Sigmoid colon (tissue), 3 donors: ENCODE results near the gene MTA1.

ENCODE experiments used
- CTCF ChIP-seq, 4 experiments: fragments of 450-650 bp in 3 of 4; fragments of 200-600 bp in 1 of 4; IDR thresholded peaks; one replicate each; pipeline ENCODE4 v1.5.1; 2016 to 2019; ENCODE audit warnings: antibody characterized with exemption in 4 of 4, mild to moderate bottlenecking in 3 of 4, moderate library complexity in 2 of 4
- POLR2A ChIP-seq, 2 donors: fragments of 450-650 bp; IDR thresholded peaks; one replicate each; pipeline ENCODE4 v1.6.1; 2016; ENCODE audit warnings: antibody characterized with exemption in 2 of 2, mild to moderate bottlenecking in 2 of 2, moderate library complexity in 2 of 2

- TF ChIP-seq CTCF (IDR thresholded peaks at IDR 0.05) (no peak), POLR2A (IDR thresholded peaks at IDR 0.05) (no peak)
Observed at GRCh38 chr14:105492031-105492970, 72.7 kb downstream of the MTA1 start.
